Measurements from ENCODE around the gene AQP6. TPM values are rescaled to one million over a fixed set of nuclear protein-coding genes. Genes with fewer than 3 reads are reported as not detected.

AQP6 gene
- total RNA-seq, 2 donors from 2014 or later, result not detected

DNA sequence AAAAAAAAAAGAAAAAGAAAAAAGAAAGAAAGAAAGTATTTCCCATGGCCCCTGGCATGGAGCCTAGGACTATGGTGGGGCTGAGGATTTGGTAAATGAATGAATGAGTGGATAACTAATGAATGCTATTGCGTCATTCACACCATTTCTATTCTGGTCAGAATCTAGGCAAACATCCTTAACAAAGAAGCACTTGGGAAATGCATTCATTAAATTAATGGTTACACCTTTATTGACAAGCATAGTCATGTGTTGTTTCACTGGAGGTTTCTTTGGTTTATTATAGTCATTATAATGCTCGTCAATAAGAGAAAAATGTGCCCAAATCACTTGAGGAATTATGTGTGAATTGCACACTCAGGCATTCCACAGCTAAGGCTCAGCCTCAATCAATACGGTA lies 35.8 kb upstream of the AQP6 start:
- no peaks in the 10 kb centered on the region for H3K4me1 Mint-ChIP-seq (ENCODE audit: low read depth)
- no peaks in the 10 kb centered on the region for H3K9me3 Mint-ChIP-seq
- H3K27me3 Mint-ChIP-seq (ENCODE audit: low read depth), result peaks cover 9% of the 10 kb centered on the region
- no peak overlapping the region for H3K27ac Mint-ChIP-seq
- DNase-seq, result no peak
- H3K4me3 Mint-ChIP-seq, result no peak overlapping the region
- H3K36me3 Mint-ChIP-seq (ENCODE audit: insufficient read depth in 2 of 2), result no peaks in the 10 kb centered on the region
- no peak for ATAC-seq (replicated peaks in 1 of 2)

DNA sequence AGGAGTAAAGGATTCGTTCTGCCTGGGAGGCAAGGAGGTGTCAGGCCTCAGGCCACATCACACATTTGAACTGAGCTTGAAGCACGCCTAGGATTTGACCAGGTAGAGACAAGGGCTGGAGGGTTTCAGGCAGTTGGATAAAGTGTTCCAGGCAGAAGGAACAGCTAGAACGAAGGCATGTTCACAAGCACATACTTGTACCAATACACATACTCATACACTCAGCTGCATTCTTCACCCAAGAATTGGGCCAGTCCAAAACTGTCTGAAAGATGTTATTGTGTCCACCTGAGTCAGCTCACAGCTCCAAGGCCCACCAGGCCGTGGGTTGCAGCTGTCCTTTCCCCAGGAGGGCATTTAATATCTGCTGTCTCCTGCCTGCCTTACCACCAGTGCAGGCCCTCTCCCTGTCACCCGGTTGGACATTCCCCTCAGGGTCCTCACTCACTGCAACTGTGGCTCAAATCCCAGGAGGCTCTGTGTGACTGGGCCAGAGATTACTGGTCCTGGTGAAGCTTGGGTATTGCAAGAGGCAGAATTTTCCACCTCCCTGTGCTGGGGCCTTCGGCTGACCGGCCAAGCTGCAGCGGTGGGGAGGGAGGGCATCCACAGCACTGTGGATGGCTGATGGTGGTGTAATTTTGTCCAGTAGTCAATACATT lies 35.0 kb upstream of the AQP6 start:
- no peaks in the 10 kb centered on the region for H3K4me1 Mint-ChIP-seq (ENCODE audit: low read depth)

DNA sequence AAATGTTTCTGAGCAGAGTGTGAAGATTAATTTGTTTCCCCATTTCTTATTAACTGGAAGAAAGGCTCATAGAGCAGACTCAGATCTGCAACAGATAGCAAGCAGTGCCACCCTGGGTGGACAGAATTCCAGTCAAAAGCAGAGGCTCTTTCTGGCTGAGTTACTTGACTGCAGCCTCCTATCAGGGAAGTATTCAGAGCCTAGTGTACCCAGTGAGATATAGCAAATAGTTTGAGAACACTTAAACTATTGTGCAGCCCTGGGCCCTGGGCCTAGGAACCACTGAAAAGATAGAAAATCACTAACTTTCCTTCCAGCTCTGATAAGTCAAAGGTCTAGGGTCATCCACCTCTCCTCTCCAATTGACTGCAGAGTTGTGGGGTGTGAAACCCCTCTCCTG lies 33.4 kb upstream of the AQP6 start:
- ATAC-seq (replicated peaks in 1 of 2), result no peak
- no peaks in the 10 kb centered on the region for H3K9me3 Mint-ChIP-seq
- no peak for DNase-seq
- H3K4me1 Mint-ChIP-seq (ENCODE audit: low read depth), result peaks cover under 1% of the 10 kb centered on the region
- H3K4me3 Mint-ChIP-seq, result no peak overlapping the region
- peaks cover 9% of the 10 kb centered on the region for H3K27me3 Mint-ChIP-seq (ENCODE audit: low read depth)
- H3K27ac Mint-ChIP-seq, result no peak overlapping the region
- H3K36me3 Mint-ChIP-seq (ENCODE audit: insufficient read depth in 2 of 2), result no peaks in the 10 kb centered on the region

More for the DNA sequence above, 35.0 kb upstream of the AQP6 start:
- Mint-ChIP-seq H3K27me3 (ENCODE audit: low read depth) (peaks cover 9% of the 10 kb centered on the region), H3K27ac (no peak overlapping the region), H3K4me3 (no peak overlapping the region), H3K36me3 (ENCODE audit: insufficient read depth in 2 of 2) (no peaks in the 10 kb centered on the region), H3K9me3 (no peaks in the 10 kb centered on the region)
- DNase-seq (no peak), ATAC-seq (replicated peaks in 1 of 2) (no peak)

DNA sequence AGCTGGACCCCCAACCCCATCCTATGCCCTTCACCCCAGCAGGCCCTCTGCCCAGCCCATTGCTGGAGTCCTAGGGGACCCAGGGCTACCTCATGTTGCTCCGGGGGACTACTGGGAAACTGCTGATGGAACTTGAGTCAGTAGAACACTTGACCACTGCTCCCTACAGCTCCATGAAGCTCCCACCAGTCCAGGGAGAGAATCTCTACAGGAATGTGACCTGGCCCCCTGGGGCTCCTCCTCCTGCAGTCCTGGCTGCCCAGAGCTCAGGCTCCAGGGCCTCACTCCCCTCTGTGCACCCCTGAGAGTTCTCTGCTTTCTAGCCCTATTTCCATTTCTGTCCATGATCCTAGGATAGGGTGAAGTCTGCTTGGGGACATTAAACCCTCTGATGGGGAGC lies 33.0 kb upstream of the AQP6 start:
- H3K9me3 Mint-ChIP-seq, result no peaks in the 10 kb centered on the region
- H3K27me3 Mint-ChIP-seq (ENCODE audit: low read depth), result peaks cover 6% of the 10 kb centered on the region
- H3K27ac Mint-ChIP-seq, result no peak overlapping the region
- DNase-seq, result no peak
- no peak overlapping the region for H3K4me3 Mint-ChIP-seq
- no peak for ATAC-seq (replicated peaks in 1 of 2)
- peaks cover 4% of the 10 kb centered on the region for H3K4me1 Mint-ChIP-seq (ENCODE audit: low read depth)
- no peaks in the 10 kb centered on the region for H3K36me3 Mint-ChIP-seq (ENCODE audit: insufficient read depth in 2 of 2)

DNA sequence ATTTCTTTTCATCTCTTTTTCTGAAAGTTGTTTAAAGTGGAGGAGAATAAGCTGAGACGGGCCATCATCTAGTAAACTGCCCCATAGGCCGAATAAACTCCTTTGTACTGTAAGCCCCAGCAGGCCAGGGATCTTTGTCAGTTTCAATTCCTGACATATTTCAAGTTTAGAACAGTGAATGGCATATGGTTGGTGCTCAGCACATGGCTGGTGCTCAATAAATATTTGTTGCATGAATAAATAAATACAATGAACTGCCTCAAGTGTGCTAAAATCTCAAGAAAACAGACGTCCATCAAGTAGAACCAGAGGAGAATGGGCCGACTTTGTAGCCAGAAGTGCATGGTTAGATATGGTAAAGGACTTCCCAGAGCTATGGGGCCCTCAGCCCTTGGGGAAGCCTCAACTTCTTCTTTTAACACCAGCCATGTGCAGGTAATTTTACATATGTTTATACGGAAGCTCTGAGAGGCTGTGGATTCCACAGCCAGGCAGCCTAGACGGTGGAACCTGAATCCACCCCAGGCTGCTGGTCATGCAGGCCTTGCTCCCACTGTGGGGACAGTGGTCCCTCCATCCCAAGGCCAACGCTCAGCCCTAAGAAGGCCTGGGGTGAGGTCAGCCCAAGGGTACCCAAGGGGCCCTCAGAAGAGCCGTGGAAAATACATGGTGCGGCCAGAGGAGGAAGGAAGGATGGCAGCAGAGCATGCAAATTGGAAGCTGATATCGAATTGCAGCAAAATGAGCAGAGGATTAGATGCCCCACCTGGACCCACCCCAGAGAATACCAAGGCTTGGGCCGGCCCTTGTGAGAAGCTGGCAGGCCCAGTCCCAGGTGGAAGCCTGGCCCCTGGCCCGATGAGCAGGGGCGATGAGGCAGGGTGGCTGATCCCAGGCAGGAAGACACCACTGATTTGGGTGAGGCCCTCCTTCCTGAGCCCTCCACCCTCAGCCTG lies 30.9 kb upstream of the AQP6 start:
- H3K27me3 Mint-ChIP-seq (ENCODE audit: low read depth), result no peaks in the 10 kb centered on the region
- no peak for ATAC-seq (replicated peaks in 1 of 2)

DNA sequence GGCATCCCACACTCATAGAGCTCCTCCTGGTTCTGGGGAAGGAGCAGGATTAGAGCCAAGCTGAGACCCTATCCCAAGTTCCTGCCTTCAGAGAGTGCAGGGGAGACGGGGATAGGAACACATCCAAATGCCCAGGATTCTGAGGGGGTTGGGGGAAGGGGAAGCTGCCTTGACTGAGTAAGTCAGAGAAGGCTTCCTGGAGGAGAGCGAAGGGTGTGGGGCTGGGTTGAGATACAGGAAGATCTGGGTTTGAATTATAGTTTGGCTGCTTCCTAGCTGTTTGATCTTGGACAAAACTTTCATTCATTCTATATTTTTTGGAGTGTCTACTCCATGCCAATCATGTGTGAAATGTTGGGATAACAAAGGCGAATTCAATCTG lies 30.2 kb upstream of the AQP6 start:
- H3K27me3 Mint-ChIP-seq (ENCODE audit: low read depth), result no peaks in the 10 kb centered on the region
- H3K9me3 Mint-ChIP-seq, result no peaks in the 10 kb centered on the region
- ATAC-seq (replicated peaks in 1 of 2), result no peak
- no peak overlapping the region for H3K4me3 Mint-ChIP-seq
- DNase-seq, result no peak
- no peak overlapping the region for H3K27ac Mint-ChIP-seq
- no peaks in the 10 kb centered on the region for H3K36me3 Mint-ChIP-seq (ENCODE audit: insufficient read depth in 2 of 2)
- peaks cover 23% of the 10 kb centered on the region for H3K4me1 Mint-ChIP-seq (ENCODE audit: low read depth)

More for the DNA sequence above, 30.9 kb upstream of the AQP6 start:
- no peak for DNase-seq
- Mint-ChIP-seq H3K27ac (no peak overlapping the region), H3K4me3 (no peak overlapping the region), H3K9me3 (no peaks in the 10 kb centered on the region), H3K4me1 (ENCODE audit: low read depth) (peaks cover 23% of the 10 kb centered on the region), H3K36me3 (ENCODE audit: insufficient read depth in 2 of 2) (no peaks in the 10 kb centered on the region)

DNA sequence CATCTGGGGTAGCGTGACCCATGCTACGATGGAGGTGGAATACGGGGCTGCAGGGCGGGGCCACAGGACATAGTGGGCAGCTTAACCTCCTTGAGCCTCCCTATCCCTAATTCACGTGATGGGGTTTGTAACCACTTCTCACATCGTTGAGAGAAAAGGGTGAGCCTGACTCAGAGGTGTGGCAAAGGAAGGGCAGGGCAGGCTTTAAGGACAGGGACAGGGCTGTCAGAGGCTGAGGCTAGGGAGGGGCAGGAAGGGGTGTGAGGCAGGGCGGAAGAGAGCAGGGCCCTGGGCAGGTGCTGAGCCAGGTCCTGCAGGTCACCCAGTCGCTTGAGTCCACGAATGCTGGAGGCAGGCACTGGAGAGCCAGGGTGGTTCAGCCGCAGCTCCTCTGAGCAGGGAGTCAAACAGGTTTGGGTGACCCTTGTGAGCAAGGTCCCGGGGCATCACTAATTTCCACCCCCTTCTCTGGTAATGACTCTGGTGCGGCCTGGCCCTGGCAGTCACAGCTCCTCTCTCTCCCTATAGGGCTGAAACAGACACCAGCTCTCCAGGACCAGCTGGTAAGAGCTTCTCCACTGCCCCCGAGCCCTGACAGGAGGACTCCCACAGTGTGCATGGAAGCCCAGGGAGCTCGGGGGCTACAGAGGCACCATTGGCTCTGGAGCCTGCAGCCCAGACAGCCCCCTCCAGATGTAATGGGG lies 29.7 kb upstream of the AQP6 start:
- no peak overlapping the region for H3K4me3 Mint-ChIP-seq
- peaks cover 23% of the 10 kb centered on the region for H3K4me1 Mint-ChIP-seq (ENCODE audit: low read depth)
- no peaks in the 10 kb centered on the region for H3K9me3 Mint-ChIP-seq
- no peak for ATAC-seq (replicated peaks in 1 of 2)
- no peak for DNase-seq
- H3K27me3 Mint-ChIP-seq (ENCODE audit: low read depth), result no peaks in the 10 kb centered on the region
- H3K27ac Mint-ChIP-seq, result no peak overlapping the region
- H3K36me3 Mint-ChIP-seq (ENCODE audit: insufficient read depth in 2 of 2), result no peaks in the 10 kb centered on the region

DNA sequence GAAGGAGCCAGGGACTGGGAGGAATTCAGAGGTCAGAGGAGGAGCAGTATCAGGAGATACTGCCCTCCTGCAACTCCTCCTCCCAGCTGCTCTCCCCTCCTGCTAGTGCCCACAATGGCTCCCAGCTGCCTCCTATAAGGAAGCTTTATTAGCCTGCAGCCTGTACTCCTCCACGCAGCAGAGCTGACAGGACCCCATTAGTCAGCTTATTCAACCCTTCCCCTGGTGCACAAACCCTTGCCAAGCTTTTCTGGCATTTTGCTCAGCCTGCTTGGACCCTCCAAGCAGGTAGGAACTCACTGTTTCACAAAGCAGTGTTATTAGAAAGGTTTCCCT lies 29.2 kb upstream of the AQP6 start:
- Mint-ChIP-seq H3K27me3 (ENCODE audit: low read depth) (no peaks in the 10 kb centered on the region), H3K36me3 (ENCODE audit: insufficient read depth in 2 of 2) (no peaks in the 10 kb centered on the region), H3K4me1 (ENCODE audit: low read depth) (peaks cover 23% of the 10 kb centered on the region), H3K9me3 (no peaks in the 10 kb centered on the region), H3K27ac (no peak overlapping the region), H3K4me3 (no peak overlapping the region)
- ATAC-seq (replicated peaks in 1 of 2) (no peak), DNase-seq (no peak)

DNA sequence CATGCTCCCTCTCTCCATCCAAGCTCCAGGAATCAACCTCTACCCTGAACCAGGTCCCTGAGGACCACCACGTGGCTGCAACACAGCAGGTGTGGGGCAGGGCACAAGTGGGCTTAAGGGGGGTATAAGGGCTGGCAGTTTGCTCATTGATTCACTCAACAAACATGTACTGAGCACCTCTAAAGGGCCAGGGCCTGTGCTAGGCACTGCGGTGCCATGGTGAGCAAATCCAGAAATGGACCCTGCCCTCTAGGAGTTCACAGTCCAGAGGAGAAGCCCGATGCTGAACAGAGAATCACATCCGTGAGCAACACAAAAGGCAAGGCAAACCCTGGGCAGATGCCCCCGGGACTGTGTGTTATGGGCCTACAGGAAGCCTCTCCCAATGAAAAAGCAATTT lies 28.7 kb upstream of the AQP6 start:
- Mint-ChIP-seq H3K9me3 (no peaks in the 10 kb centered on the region), H3K36me3 (ENCODE audit: insufficient read depth in 2 of 2) (no peaks in the 10 kb centered on the region), H3K27me3 (ENCODE audit: low read depth) (no peaks in the 10 kb centered on the region), H3K27ac (no peak overlapping the region), H3K4me1 (ENCODE audit: low read depth) (peaks cover 23% of the 10 kb centered on the region), H3K4me3 (no peak overlapping the region)
- DNase-seq (no peak), ATAC-seq (replicated peaks in 1 of 2) (no peak)

DNA sequence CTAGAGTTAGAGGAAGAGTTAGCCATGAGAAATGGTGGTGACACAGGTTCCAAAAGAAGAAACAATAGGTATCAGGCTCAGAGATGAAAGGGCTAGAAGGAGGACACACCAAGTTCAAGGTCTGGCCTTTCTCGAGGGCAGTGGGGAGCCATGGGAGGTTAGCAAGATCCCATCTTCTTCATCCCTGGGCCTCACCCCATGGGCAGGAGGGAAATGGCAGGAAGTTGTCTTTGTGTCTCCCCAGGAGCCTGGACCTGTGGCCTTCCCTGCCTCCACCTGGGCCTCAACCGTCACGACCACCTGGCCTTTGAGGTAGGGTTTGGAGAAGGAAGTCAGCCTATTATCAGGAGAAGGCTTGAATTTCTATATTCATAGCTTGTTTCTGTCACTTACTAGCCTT lies 28.0 kb upstream of the AQP6 start:
- Mint-ChIP-seq H3K9me3 (no peaks in the 10 kb centered on the region), H3K4me3 (peak overlapping the region; percentile 74 to 85), H3K4me1 (ENCODE audit: low read depth) (peaks cover 23% of the 10 kb centered on the region), H3K27me3 (ENCODE audit: low read depth) (no peaks in the 10 kb centered on the region), H3K36me3 (ENCODE audit: insufficient read depth in 2 of 2) (no peaks in the 10 kb centered on the region), H3K27ac (peak overlapping the region; percentile 62)
- ATAC-seq (replicated peaks in 1 of 2) (no peak), DNase-seq (no peak)

DNA sequence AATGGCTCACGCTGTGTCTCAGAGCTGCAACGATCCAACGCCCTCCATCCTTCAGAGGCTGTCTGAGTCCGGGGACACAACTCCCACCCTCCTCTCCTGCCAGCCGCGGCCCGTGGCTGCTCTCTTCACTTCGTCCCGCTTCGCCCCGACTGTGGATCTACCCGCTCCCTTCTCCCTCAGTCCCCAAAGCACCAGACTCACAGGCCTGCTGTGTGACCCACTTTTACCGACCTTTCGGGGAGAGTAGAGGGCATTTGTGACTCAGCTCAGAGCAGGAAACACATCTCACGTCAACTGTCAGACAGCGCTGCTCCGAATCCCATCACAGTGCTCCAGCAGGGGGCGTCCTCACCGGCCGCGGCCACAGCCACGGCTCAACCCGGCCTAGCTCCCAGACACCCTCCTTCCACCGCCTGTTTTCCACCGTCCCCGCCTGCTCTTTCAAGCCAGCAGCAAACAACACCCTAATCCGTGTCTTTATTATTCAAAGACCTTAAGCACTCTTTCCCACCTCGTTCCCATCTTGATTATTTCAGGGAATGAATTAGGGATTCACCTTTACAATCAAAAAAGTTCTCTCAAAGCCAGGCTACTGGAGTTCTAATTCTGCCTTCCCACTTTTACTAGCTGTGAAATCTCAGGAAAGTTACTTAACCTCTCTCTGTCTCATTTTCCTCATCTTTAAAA lies 27.2 kb upstream of the AQP6 start:
- H3K27me3 Mint-ChIP-seq (ENCODE audit: low read depth), result no peaks in the 10 kb centered on the region
- ATAC-seq (replicated peaks in 1 of 2), result peak; percentile 98 to 99
- H3K27ac Mint-ChIP-seq, result peak overlapping the region; percentile 62
- H3K4me1 Mint-ChIP-seq (ENCODE audit: low read depth), result peaks cover 23% of the 10 kb centered on the region
- H3K36me3 Mint-ChIP-seq (ENCODE audit: insufficient read depth in 2 of 2), result no peaks in the 10 kb centered on the region
- no peaks in the 10 kb centered on the region for H3K9me3 Mint-ChIP-seq
- peak; percentile 91 to 94 for DNase-seq
- peak overlapping the region; percentile 74 to 85 for H3K4me3 Mint-ChIP-seq

DNA sequence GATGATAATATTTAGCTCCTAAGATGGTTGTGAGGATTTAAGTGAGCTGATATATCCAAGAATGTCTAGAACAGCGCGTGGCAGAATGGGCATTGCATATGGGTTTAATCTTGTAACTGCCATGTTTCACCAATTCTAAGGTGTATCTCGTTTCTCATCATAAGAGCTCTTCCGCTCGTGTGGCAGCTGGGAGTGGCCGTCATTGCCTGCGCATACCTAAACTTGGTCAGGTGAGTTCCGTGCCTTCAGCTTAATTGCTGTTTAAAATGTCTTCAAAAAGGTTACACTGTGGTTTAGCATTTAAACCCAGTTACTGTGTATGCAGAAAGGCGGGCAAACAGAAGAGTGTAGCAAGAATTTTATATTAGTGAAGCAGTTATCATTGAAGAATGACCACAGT lies 26.7 kb upstream of the AQP6 start:
- DNase-seq (no peak), ATAC-seq (replicated peaks in 1 of 2) (no peak)
- Mint-ChIP-seq H3K27me3 (ENCODE audit: low read depth) (no peaks in the 10 kb centered on the region), H3K9me3 (no peaks in the 10 kb centered on the region), H3K4me1 (ENCODE audit: low read depth) (peaks cover 23% of the 10 kb centered on the region), H3K36me3 (ENCODE audit: insufficient read depth in 2 of 2) (no peaks in the 10 kb centered on the region), H3K27ac (peak overlapping the region; percentile 62), H3K4me3 (peak overlapping the region; percentile 74 to 85)

DNA sequence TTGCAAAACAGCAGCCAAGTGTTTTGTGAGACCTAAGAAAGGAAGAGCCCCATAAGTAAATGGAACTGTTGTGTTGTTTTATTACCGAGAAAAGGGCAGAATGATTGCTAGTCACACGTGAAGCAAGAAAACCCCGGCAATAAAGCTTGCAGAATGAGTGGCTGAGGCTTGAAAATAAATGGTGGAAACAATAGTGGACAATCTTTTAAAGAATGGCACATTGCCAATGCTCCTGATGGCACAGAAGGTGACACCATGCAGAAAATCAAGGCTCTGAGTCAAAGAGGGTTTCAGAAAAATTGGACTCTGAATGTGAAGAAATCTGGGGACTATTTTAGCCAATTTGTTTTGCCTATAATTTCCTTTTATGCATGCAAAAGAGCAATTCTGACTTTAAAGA lies 26.2 kb upstream of the AQP6 start:
- no peaks in the 10 kb centered on the region for H3K36me3 Mint-ChIP-seq (ENCODE audit: insufficient read depth in 2 of 2)
- peaks cover 23% of the 10 kb centered on the region for H3K4me1 Mint-ChIP-seq (ENCODE audit: low read depth)
- ATAC-seq (replicated peaks in 1 of 2) (no peak), DNase-seq (no peak)
- H3K9me3 Mint-ChIP-seq, result no peaks in the 10 kb centered on the region
- H3K27me3 Mint-ChIP-seq (ENCODE audit: low read depth), result no peaks in the 10 kb centered on the region
- no peak overlapping the region for H3K27ac Mint-ChIP-seq
- H3K4me3 Mint-ChIP-seq, result peak overlapping the region in 1 of 2 donors; percentile 74
